Glutamatergic neuron (in vitro differentiated cells): ENCODE data around the gene NHERF2. TPM values are rescaled to one million over a fixed set of nuclear protein-coding genes. Genes with fewer than 3 reads are reported as not detected.

Experiments used
- DNase-seq: peaks from one replicate; pipeline ENCODE4 v3.0.0; 2022
- H3K27ac Mint-ChIP-seq: one replicate; pipeline ENCODE4 v1.8.0; 2020; ENCODE audit warnings: mild to moderate bottlenecking, mixed read lengths, inconsistent platforms; ENCODE audit not compliant: unreplicated experiment
- H3K27me3 Mint-ChIP-seq: one replicate; pipeline ENCODE4 v1.8.0; 2020; ENCODE audit warnings: mild to moderate bottlenecking, moderate library complexity, mixed read lengths, inconsistent platforms; ENCODE audit not compliant: unreplicated experiment
- H3K36me3 Mint-ChIP-seq: one replicate; pipeline ENCODE4 v1.8.0; 2020; ENCODE audit warnings: mild to moderate bottlenecking, mixed read lengths, inconsistent platforms; ENCODE audit not compliant: unreplicated experiment
- H3K4me1 Mint-ChIP-seq: one replicate; pipeline ENCODE4 v1.8.0; 2020; ENCODE audit warnings: mild to moderate bottlenecking, low read depth, mixed read lengths, inconsistent platforms; ENCODE audit not compliant: unreplicated experiment
- H3K4me3 Mint-ChIP-seq: one replicate; pipeline ENCODE4 v1.8.0; 2020; ENCODE audit warnings: mild to moderate bottlenecking, mixed read lengths, inconsistent platforms; ENCODE audit not compliant: unreplicated experiment
- H3K9me3 Mint-ChIP-seq: one replicate; pipeline ENCODE4 v1.8.0; 2020; ENCODE audit warnings: mild to moderate bottlenecking, moderate library complexity, mixed read lengths, inconsistent platforms; ENCODE audit not compliant: unreplicated experiment
- total RNA-seq: library from RNA; stranded (reverse); fragmentation: NEBNext Ultra II Directional; extraction: Animal tissue kit (Norgen Biotek cat#: 25700); gene quantifications from one replicate; pipeline ENCODE4 v1.2.1, GENCODE V29; 2021; ENCODE audit not compliant: unreplicated experiment
- TF ChIP-seq, protein P1 (sequence below): fragments of 200-600 bp; sonication (generic); IDR thresholded peaks from one replicate; pipeline ENCODE4 v1.5.0; 2021; ENCODE audit not compliant: partially characterized antibody, unreplicated experiment

The NHERF2 gene
- total RNA-seq, 1 donor from 2014 or later: 22.3 TPM

DNA sequence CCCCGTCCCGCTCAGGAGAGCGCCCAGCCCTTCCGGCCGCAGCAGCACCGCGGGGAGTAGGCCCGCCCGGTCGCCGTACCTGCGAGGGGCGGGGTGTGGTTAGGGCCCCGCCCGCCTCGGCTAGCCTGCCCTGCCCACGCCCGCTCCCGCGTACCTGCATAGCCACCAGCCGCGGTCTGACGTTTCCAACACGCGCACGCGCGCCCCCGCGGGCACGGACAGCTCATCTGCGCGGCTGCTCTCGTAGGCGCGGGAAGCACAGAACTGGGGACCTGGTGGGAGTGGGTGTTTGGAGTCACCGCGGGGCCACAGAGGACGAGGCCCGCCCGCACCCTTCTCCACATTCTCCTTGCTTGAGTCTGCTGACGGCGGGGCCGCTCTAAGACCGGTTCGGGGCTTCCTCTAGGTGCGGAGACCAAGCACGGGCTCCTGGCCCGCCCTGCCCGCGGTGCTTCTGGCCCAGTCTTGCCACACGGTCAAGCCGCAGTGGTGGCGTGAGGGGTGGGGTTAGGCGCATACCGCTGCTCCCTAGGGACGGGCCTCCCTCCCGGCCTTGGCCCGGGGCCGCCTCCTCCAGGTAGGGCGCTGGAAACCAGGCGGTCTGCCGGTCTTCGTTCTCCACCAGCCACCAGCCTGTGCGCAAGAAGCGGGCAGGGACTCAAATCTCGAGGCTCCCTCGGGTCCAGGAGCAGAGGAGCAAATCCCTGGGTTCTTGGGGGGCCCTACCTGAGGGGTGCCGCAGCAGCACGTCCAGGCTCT, 47.3 kb upstream of the NHERF2 start:
- no peak overlapping the region for H3K27ac Mint-ChIP-seq
- TF ChIP-seq, protein P1, sequence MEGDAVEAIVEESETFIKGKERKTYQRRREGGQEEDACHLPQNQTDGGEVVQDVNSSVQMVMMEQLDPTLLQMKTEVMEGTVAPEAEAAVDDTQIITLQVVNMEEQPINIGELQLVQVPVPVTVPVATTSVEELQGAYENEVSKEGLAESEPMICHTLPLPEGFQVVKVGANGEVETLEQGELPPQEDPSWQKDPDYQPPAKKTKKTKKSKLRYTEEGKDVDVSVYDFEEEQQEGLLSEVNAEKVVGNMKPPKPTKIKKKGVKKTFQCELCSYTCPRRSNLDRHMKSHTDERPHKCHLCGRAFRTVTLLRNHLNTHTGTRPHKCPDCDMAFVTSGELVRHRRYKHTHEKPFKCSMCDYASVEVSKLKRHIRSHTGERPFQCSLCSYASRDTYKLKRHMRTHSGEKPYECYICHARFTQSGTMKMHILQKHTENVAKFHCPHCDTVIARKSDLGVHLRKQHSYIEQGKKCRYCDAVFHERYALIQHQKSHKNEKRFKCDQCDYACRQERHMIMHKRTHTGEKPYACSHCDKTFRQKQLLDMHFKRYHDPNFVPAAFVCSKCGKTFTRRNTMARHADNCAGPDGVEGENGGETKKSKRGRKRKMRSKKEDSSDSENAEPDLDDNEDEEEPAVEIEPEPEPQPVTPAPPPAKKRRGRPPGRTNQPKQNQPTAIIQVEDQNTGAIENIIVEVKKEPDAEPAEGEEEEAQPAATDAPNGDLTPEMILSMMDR: no peak
- H3K36me3 Mint-ChIP-seq: no peaks in the 10 kb centered on the region
- peaks cover 2% of the 10 kb centered on the region for H3K9me3 Mint-ChIP-seq
- peaks cover 8% of the 10 kb centered on the region for H3K27me3 Mint-ChIP-seq
- peaks cover 16% of the 10 kb centered on the region for H3K4me1 Mint-ChIP-seq
- peak overlapping the region; percentile 30 for H3K4me3 Mint-ChIP-seq
- DNase-seq: no peak

- TF ChIP-seq, protein P1: no peak
- no peak for DNase-seq
- Mint-ChIP-seq H3K9me3 (peaks cover 2% of the 10 kb centered on the region), H3K27me3 (peaks cover 11% of the 10 kb centered on the region), H3K4me1 (peaks cover 16% of the 10 kb centered on the region), H3K36me3 (no peaks in the 10 kb centered on the region), H3K27ac (no peak overlapping the region), H3K4me3 (no peak overlapping the region)
Observed at GRCh38 chr16:1980030-1980769, 46.5 kb upstream of the NHERF2 start.

DNA sequence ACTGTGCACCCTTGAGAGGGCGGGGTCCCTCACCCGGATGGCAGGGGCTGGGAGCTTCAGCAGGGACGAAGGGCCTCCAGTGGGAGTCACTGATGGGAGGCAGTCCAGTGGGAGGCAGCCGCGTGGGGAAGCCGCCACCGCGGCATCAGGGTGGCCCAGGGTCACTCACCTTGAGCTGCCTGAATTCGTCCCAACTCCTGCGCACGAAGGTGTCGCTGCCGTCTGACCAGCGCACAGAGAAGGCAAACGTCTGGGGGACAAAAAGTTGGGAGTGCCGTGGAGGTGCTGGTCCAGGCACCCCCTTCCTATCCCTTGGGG, 46.0 kb upstream of the NHERF2 start:
- H3K27ac Mint-ChIP-seq: no peak overlapping the region
- H3K27me3 Mint-ChIP-seq: peaks cover 11% of the 10 kb centered on the region

DNA sequence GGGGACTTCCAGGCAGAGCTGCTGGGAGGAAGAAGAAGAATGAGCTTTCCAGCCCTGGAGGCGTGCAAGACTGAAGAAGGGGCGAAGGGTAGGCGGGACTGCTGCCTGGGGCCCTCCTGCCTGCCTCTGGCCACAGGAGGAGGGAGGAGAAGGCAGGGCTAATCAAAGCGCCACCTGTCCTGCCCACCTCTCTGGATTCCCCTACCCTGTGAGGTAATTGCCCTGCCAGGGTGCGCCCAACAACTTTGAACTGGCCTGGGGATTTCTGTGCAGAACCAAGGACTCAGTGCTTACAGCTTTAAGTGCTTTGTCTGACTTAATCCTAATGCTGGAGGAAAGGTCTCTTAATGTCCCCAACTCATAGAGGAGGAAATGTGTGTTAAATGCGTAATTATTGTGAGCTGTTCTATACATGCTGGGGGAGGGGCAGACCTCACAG, 45.3 kb upstream of the NHERF2 start, which contains the start of gene NOXO1:
Gene NOXO1 (minus strand): TSS at position 72 of the 439 bp plus-strand sequence. CDS start 290 bp downstream, outside the sequence.
- peak within 1 kb of the TSS; percentile 92 for H3K27ac Mint-ChIP-seq
- peaks cover 2% of the 10 kb centered on the region for H3K9me3 Mint-ChIP-seq
- peaks cover 16% of the 10 kb centered on the region for H3K4me1 Mint-ChIP-seq
- TF ChIP-seq, protein P1: no peak
- H3K36me3 Mint-ChIP-seq: no peaks in the 10 kb centered on the region
- no peak for DNase-seq
- H3K27me3 Mint-ChIP-seq: peaks cover 11% of the 10 kb centered on the region
- peak within 1 kb of the TSS; percentile 87 for H3K4me3 Mint-ChIP-seq

More for the DNA sequence above, 46.0 kb upstream of the NHERF2 start:
- TF ChIP-seq, protein P1: no peak
- H3K4me1 Mint-ChIP-seq: peaks cover 16% of the 10 kb centered on the region
- no peaks in the 10 kb centered on the region for H3K36me3 Mint-ChIP-seq
- no peak for DNase-seq
- peaks cover 2% of the 10 kb centered on the region for H3K9me3 Mint-ChIP-seq
- H3K4me3 Mint-ChIP-seq: no peak overlapping the region
